HG03342 (cell line): Measurements from ENCODE around the gene IPO13.

Experiments used
- ATAC-seq: cut with Tn5 transposase; IDR thresholded peaks from one replicate; pipeline ENCODE4 v1.9.1; 2021; ENCODE audit warnings: mild to moderate bottlenecking, moderate library complexity; ENCODE audit not compliant: unreplicated experiment

The IPO13 gene

DNA sequence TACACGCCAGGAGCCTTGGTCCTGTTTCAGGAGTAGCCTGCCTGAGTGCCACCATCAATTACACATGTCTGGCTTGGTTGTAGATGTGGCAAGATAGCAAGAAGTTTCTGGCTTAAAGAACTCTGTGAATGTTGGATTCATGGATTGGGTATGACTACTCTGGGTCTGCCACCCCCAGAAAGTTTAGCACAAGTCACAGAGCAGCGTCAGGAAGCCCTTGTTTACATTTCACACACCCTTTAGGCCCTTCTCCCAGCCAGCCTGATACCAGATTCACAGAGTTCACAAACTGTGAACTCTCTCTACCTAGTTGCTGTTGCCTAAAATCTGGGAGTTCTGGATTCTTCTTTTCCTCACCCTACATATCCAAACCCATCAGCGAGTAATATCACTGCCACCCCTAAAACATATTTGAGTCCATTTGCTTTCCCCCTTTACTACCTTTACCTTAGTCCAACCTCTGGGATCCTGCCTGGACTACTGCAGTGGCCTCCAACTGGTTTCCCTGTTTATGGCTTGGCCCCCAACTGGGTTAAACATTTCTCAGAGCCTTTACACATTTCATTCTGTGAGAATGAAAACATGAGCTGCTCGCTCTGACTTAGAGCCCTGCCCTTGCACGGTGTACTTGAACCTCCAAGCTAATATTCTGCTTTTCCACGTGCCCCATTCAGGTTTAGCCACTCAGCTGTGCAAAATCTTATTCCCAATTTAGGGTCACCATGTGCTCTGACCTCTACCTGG, 40.6 kb downstream of the IPO13 start:
- ATAC-seq: no peak

DNA sequence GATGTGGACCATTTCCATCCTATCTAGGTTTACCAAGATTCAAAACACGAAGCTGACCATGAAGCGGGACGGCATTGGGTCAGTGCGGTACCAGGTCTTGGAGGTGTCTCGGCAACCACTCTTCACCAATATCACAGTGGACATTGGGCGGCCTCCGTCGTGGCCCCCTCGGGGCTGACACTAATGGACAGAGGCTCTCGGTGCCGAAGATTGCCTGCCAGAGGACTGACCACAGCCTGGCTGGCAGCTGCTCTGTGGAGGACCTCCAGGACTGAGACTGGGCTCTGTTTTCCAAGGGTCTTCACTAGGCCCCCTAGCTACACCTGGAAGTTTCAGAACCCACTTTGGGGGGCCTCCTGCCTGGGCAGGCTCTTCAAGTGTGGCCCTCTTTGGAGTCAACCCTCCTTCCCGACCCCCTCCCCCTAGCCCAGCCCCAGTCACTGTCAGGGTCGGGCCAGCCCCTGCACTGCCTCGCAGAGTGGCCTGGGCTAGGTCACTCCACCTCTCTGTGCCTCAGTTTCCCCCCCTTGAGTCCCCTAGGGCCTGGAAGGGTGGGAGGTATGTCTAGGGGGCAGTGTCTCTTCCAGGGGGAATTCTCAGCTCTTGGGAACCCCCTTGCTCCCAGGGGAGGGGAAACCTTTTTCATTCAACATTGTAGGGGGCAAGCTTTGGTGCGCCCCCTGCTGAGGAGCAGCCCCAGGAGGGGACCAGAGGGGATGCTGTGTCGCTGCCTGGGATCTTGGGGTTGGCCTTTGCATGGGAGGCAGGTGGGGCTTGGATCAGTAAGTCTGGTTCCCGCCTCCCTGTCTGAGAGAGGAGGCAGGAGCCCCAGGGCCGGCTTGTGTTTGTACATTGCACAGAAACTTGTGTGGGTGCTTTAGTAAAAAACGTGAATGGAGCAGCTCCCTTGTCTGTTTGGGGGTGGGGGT, 43.8 kb downstream of the IPO13 start:
- ATAC-seq: no peak

DNA sequence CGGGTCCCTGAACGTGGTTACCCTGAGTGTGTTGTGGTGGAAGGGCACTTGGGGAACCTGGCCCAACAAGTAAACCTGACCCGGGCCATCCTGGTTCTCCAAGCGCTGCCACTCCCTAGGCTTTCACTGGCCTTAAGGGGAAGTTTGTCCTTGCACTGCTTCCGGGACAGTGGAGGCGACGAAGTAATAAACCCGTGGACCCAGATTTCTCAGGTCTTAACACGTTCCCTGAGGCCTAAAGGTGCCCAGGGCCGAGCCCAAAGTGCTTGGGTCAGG, 44.4 kb downstream of the IPO13 start:
- ATAC-seq: no peak

DNA sequence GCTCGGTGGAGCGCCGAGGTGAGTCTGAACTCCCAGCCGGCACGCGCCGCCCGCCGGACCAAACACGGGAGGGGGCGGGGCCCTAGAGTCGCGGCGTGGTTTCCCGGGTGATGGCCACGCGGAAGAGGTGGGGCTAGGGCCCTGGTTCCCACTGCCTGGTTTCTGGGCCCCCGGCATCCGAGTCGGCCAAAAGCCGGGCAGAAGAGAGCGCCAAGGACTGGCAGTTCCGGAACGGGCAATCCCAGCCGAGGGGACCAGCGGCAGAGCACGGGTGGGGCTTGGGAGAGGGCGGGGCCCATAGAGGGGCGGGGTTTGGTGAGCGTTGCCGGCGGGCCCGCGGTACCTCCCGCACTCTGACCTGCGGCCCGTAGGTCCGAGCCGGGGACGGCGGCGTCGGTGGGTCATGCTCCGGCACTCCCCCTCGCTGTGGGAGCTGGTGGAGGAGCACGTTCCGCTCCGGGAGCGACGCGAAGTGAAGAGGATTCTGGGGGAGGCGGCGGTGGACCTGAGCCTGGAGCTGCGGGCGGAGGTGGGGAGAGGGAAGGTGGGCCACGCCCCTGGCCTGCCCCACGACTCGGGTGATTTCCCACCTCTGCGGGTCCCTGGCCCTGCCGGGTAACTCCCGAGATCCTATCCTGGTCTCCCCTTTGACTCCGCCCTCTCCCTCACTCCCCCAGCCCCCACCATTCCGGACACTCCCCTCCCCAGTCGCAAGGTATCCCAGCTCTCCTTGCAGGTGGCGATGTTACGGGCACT, 44.9 kb downstream of the IPO13 start, which contains the start of gene CCDC24:
Gene CCDC24 (plus strand): TSS at position 124 of the 756 bp plus-strand sequence. CDS start 280 bp downstream, at position 404.
- ATAC-seq: peak; percentile 71

GRCh38 chr1:43992232-43992995, 45.7 kb downstream of the IPO13 start:
- no peak for ATAC-seq

- no peak for ATAC-seq
Measured at GRCh38 chr1:43993206-43993914, 46.6 kb downstream of the IPO13 start.

GRCh38 chr1:43994071-43994470, 47.3 kb downstream of the IPO13 start:
- ATAC-seq: no peak

DNA sequence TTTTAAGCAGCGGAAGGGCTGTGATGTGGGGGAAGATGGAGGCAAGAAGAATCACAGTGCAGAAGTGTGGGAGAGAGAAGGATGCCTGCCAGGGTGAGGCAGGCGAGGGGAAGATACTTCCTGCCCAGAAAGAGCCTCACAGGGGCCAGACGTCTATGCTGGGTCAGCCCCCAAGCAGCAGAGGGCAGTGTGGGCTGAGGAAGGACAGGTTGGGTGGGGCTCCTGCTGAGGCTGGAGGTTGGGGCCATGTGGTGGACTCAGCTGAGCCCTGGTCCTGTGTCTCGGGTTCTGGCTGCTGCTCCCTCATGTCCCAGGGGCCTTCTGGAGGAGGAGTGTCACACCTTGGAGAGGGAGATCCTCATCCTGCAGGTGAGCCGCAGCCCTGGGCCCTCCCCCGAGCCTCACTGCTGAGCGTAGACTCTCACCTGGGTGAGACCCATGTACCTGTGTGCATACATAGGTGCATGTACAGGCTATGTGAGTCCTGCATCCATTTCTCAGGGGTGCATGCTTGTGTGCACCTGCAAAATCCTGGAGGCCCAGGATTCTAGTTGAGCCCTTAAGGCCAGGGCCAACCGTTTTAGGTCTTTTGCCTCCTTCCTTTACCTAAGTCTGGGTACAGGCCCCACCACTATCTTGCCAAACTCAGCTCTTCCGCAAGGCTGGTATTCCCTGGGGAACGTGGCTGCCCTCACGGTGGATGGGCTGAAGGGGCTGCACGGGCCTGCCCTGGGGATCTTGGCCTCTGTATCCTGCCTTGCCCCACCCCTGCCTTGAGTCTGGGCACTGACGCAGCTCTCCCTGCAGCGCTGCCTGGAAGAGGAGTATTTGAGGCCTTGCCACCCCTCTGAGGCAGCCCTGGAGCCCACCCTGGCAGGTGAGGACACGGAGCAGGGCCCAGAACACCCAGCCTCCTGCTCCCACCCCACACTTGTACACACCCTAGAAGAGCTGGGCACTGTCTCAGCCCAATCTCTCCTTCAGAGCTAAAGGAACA, 48.3 kb downstream of the IPO13 start:
- ATAC-seq: no peak

DNA sequence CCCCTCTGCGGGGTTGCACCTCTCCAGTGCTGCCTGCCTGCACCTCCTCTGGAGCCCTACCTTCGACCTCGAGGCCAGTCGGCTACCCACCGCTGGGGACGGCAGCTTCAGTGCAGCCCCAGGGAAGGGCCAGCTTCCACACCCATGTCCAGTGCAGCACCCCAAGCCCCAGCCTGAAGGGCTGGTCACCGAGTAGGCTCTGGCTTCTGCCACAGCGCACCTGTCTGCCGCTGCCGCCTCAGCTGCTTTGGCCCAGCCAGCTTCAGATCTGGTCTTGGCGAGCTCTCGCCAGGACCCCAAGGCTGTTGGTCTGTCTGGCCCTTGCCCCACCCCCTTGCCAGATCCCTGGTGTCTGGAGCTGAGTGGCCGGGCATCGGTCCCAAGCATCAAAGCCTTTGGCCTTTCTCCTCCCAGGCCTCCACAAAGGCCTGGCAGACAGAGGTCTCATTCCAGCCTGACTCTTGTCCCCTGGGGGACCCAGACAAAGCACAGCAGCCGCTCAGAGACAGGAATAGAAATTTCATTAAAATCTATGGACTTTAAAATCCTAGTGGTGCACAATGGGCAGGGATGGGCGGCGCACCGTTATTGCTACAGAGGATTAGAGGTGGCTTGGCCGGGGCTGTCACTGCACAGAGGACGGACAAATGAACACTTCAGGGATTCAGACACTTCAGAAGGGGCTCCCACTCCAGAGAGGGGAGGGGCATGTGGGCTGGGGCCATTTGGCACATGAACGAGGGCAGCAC, 49.4 kb downstream of the IPO13 start:
- no peak for ATAC-seq

DNA sequence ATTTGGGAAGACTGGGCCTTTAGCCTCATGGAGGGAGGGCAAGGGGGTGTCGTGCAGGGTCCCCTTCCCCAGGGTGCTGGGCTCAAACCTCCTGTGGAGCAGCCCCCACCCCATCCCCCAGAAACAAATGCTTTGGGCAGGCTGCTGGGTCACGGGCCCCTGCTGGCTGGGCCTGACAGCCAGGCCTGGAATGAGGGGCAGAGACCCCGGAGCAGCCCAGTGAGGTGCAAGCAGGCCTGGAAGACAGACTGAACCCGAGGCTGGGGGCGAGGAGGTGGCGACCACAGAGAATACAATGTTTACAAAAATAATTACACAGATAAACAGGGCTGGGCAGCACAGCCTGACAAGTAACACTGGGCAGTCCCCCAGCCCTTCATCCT, 50.0 kb downstream of the IPO13 start:
- ATAC-seq: no peak

GRCh38 chr1:43997295-43997999, 50.7 kb downstream of the IPO13 start:
- ATAC-seq: no peak

DNA sequence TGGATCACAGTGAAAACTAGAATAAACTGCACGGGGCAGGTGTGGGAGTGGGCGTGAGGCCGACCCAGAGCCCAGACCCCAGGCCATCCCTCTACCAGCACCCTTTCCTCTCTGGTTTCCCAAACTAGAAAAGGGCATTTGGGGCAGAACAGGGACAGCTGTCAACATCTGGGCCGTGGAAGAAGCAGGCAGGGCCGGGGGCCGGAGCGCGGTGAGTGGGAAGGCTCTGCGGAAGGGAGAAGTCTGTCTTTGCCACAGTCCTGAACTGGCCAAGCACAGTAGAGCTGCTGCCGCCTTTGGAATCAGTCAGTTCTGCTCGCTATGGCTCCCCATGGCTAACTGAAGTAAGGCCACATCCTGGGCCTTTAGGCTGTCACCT, 51.2 kb downstream of the IPO13 start:
- ATAC-seq: no peak

DNA sequence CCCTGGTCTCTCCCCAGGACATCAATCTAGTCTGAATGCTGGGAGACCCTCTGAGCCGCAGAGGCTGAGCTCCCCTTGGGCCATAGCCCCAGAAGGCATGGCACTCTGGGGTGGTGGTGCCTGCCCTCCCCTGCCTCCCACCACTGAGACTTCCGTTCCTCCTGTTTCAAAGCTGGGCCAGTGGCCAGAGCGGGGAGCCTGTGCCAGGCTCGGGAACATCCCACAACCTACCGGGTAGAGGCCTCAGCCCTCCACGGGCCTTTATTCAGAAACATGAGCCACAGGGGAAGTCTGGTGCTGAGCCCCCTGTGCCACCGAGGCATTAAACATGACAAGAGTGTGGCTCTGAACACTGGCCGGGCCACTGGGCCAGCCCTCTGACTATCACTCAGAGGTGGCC, 52.7 kb downstream of the IPO13 start:
- no peak for ATAC-seq

GRCh38 chr1:44000122-44000665, 53.4 kb downstream of the IPO13 start:
- no peak for ATAC-seq

DNA sequence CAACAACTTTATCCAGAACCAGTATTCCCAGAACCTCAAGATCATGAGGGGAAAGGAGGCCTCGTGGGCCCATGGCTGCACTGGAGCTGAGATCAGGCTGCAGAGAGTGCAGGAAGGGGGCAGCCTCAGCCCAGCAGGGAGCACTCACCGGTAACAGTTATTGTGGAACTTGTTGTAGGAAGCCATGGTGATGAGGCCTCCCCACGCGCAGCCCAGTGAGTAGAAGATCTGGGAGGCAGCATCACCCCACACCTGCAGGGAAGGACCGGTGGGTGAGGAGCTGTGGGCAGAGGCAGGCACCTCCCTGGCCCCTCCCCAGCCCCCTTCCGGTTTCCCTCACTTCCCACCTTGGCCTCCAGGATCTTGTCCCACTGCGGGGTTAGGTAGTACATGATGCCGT, 55.4 kb downstream of the IPO13 start:
- no peak for ATAC-seq

- ATAC-seq: no peak
Measured at GRCh38 chr1:44002606-44003157, 55.9 kb downstream of the IPO13 start.

GRCh38 chr1:44008259-44008658, 61.5 kb downstream of the IPO13 start:
- ATAC-seq: no peak
